ENCODE data around the gene RGS6.

DNA sequence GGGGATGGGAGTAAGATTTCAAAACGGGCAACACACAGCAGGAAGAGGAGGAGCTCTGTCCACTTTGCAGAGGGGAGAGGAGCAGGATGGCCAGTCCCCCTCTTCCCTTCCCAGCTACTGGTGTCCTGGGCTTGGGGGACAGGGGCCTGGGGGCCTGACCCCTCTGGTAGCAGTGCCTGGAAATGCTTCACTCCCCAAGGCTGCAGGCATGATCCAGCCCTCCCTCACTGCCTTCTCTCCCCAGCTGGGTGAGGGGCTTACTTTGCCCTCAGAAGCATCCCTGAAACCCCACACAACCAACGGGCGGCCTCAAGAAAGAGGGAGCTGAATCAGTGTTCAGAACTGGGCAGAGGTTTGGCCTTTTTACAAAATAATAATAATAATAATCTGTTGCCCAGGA lies 682.1 kb downstream of the RGS6 start:
- no peak for TF ChIP-seq YY1 (IDR thresholded peaks at IDR 0.05; ENCODE audit: insufficient read depth, insufficient read length)
- TF ChIP-seq ZNF274 (IDR thresholded peaks at IDR 0.05; ENCODE audit: low read depth, low read length): no peak
- no peak for TF ChIP-seq SUZ12 (IDR thresholded peaks at IDR 0.05; ENCODE audit: extremely low read depth, insufficient read depth, insufficient read length)
